Right ventricle myocardium inferior (tissue), 1 donor: ENCODE measurements around the gene TUBB3. TPM values are rescaled to one million over a fixed set of nuclear protein-coding genes. Genes with fewer than 3 reads are reported as not detected.

ENCODE experiments used
- ATAC-seq: fragments of 200-7000 bp; cut with Tn5 transposase; one replicate; pipeline ENCODE4 v1.9.1; 2020; ENCODE audit warnings: mild to moderate bottlenecking, moderate library complexity
- DNase-seq: peaks from one replicate; pipeline ENCODE4 v3.0.0; 2021; ENCODE audit errors: missing footprints
- intact Hi-C: fragments of 100-400 bp; cut with DNase I; formaldehyde crosslinking; loops from one replicate; pipeline ENCODE4 v1.11.0; 2022
- total RNA-seq: library from RNA; stranded (reverse); fragmentation: NEBNext Ultra II Directional; extraction: Animal tissue kit (Norgen Biotek cat#: 25700); gene quantifications from one replicate; pipeline ENCODE4 v1.2.1, GENCODE V29; 2021
- donor health status: DM: no; HTN: yes; CAD: no; lungs with severe emphysema.

The TUBB3 gene
- total RNA-seq, 1 donor from 2014 or later: 2.8 TPM

GRCh38 chr16:89972244-89973234 lies 49.4 kb downstream of the TUBB3 start:
- ATAC-seq (peak; percentile 97), DNase-seq (peak; percentile 98)
- intact Hi-C loops: no loop called here

- intact Hi-C loops: no loop called here
- ATAC-seq (no peak), DNase-seq (no peak)
Observed at GRCh38 chr16:89973235-89973634, 50.1 kb downstream of the TUBB3 start.

GRCh38 chr16:89973654-89974335 lies 50.7 kb downstream of the TUBB3 start:
- DNase-seq (no peak), ATAC-seq (no peak)
- intact Hi-C loops: no loop called here

- no peak for DNase-seq
- intact Hi-C loops: no loop called here
- no peak for ATAC-seq
Observed at GRCh38 chr16:89974870-89975269, 51.7 kb downstream of the TUBB3 start.

- intact Hi-C loops: no loop called here
- no peak for ATAC-seq
- no peak for DNase-seq
Observed at GRCh38 chr16:89981414-89981813, 58.3 kb downstream of the TUBB3 start.

- intact Hi-C loops: no loop called here
- ATAC-seq (no peak), DNase-seq (no peak)
Observed at GRCh38 chr16:89982318-89982717, 59.2 kb downstream of the TUBB3 start.

GRCh38 chr16:89983536-89983935 lies 60.4 kb downstream of the TUBB3 start:
- ATAC-seq (no peak), DNase-seq (no peak)
- intact Hi-C loops: no loop called here

- ATAC-seq (no peak), DNase-seq (no peak)
- intact Hi-C loops: no loop called here
Observed at GRCh38 chr16:89984216-89984615, 61.1 kb downstream of the TUBB3 start.

GRCh38 chr16:89985219-89985618 lies 62.1 kb downstream of the TUBB3 start:
- no peak for DNase-seq
- intact Hi-C loops: no loop called here
- ATAC-seq: no peak

Other genes with a start within 250 kb of the TUBB3 start
- 21.9 TPM for gene CDK10, start 236.7 kb upstream of the TUBB3 start, total RNA-seq
- gene SPATA2L, start 221.6 kb upstream of the TUBB3 start, total RNA-seq: 3.4 TPM
- gene VPS9D1, start 202.4 kb upstream of the TUBB3 start, total RNA-seq: 11.1 TPM
- gene ZNF276, start 201.8 kb upstream of the TUBB3 start, total RNA-seq: 10.6 TPM
- 2.8 TPM for gene FANCA, start 106.7 kb upstream of the TUBB3 start, total RNA-seq
- 0.54 TPM for gene SPIRE2, start 94.9 kb upstream of the TUBB3 start, total RNA-seq
- 82.2 TPM for gene TCF25, start 49.8 kb upstream of the TUBB3 start, total RNA-seq
- 1.5 TPM for gene MC1R, start 4.5 kb upstream of the TUBB3 start, total RNA-seq
- gene DEF8, start 25.4 kb downstream of the TUBB3 start, total RNA-seq: 40.5 TPM
- gene DBNDD1, start 96.1 kb downstream of the TUBB3 start, total RNA-seq: 6.7 TPM
- gene PRDM7, start 154.0 kb downstream of the TUBB3 start, total RNA-seq: not detected